ENCODE measurements around the gene ALDH1A2. TPM values are rescaled to one million over a fixed set of nuclear protein-coding genes. Genes with fewer than 3 reads are reported as not detected.
"Not testable (repeated sequence)": the region's sequence is repeated elsewhere in the genome, so short reads cannot be mapped to it uniquely, and the experiment has no call there.

Gene ALDH1A2
- total RNA-seq, 1 donor from 2014 or later, result 34.5 TPM

DNA sequence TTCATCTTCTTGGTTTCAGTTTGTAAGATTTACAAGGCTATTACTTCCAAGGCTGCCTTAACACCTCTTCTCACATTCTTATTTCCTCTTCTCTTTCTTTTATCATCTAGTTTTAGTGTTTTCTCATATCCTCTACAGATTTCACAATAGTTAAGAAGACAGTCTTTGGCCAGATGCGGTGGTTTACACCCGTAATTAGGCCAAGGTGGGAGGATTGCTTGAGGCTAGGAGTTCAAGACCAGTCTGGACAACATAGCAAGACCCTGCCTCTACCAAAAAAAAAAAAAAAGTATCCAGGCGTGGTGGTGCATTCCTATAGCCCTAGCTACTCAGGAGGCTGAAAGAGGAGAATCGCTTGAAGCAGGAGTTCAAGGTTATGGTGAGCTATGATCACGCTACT lies 3.5 kb upstream of the ALDH1A2 start:
- no peak for DNase-seq (ENCODE audit: low read depth in 2 of 2)

DNA sequence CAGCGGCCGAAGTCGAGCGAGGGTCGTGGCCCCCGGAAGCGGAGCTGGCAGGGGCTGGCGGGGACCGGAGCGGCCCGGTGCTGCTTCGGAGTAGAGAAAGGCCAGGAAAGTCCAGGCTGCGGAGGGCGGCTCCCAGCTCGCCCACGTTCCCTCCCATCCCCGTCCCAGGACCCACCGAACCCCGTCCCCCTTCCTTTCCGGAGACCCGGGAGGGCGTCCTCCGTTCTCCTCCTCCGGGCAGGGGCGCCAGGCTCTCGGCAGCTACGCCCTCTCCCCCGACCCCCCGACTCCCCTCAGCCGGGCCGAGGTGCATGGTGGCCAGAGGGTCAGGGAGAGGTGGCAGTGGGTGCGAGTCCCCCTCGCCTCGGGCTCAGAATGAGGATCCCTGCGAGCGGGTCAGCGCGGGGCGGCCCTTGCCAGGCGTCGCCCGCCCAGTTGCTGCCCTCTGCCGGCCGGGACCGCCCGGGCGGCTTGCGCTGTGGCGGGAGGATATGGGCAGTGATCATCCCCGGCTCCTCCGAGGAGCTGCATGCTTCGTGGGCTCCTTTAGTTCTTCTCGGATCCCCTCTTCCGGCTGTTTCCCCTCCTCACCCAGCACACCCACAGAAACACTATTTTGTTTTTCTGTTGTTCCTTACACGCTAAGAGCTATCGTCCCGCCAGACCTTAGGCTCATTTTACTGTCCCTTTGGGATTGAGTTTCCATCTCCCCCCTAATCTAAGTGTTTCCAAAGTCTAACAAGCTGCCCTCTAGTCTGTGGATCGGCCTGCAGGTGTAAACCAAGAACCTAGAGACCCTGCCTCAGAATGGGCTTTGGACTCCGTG lies 744 bp upstream of the ALDH1A2 start:
- DNase-seq (ENCODE audit: low read depth in 2 of 2), result peak; percentile 45 to 69

- DNase-seq (ENCODE audit: low read depth in 2 of 2), result peak; percentile 2 to 41
Observed at GRCh38 chr15:58064980-58065444, 499 bp downstream of the ALDH1A2 start.

GRCh38 chr15:58064082-58064979 lies 1.2 kb downstream of the ALDH1A2 start:
- peak in 1 of 2 donors; percentile 22 for DNase-seq (ENCODE audit: low read depth in 2 of 2)

GRCh38 chr15:58063614-58064013 lies 1.9 kb downstream of the ALDH1A2 start:
- no peak for DNase-seq (ENCODE audit: low read depth in 2 of 2)

GRCh38 chr15:58062983-58063382 lies 2.5 kb downstream of the ALDH1A2 start:
- DNase-seq (ENCODE audit: low read depth in 2 of 2), result no peak

DNA sequence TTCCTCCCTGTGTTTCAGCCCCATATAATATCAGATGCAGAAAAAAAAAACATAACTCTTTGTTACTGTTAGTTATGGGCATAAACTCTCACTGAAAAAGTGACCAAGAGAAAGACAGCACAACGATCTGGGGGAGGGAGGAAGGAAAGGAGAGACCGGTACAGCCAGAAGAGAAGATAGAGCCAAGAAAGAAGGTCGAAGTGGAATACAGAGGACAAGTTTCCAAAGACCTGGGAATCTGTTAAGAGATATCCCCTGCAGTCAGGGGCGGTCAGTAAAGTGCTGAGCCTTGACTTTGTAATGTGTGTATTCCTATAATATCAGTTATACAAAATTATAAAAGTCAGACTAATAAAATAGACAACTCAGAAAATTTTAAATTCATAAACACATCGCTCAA lies 3.3 kb downstream of the ALDH1A2 start:
- no peak for DNase-seq (ENCODE audit: low read depth in 2 of 2)

- no peak for DNase-seq (ENCODE audit: low read depth in 2 of 2)
Observed at GRCh38 chr15:58060575-58060974, 4.9 kb downstream of the ALDH1A2 start.

GRCh38 chr15:58058729-58059128 lies 6.8 kb downstream of the ALDH1A2 start:
- DNase-seq (ENCODE audit: low read depth in 2 of 2), result no peak

GRCh38 chr15:58058073-58058472 lies 7.4 kb downstream of the ALDH1A2 start:
- no peak for DNase-seq (ENCODE audit: low read depth in 2 of 2)

DNA sequence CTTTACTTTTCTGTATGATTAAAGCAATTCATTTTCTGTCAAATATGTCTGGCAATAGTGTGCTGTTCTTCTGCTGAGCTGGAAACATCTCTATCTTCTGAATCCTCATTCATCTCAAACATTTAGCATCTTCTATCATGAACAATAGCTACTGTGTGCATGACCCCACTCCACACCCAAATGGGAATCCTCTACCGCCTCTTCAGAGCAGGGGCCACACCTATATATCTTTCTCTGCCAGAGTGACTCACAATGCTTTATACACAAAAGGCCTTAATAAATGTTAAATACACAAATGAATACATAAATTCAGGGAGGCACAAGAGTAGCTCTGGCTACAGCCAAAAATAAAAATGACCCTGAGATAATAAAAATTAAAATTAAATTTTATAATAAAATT lies 8.0 kb downstream of the ALDH1A2 start:
- no peak for DNase-seq (ENCODE audit: low read depth in 2 of 2)

GRCh38 chr15:58056015-58056414 lies 9.5 kb downstream of the ALDH1A2 start:
- DNase-seq (ENCODE audit: low read depth in 2 of 2), result no peak

DNA sequence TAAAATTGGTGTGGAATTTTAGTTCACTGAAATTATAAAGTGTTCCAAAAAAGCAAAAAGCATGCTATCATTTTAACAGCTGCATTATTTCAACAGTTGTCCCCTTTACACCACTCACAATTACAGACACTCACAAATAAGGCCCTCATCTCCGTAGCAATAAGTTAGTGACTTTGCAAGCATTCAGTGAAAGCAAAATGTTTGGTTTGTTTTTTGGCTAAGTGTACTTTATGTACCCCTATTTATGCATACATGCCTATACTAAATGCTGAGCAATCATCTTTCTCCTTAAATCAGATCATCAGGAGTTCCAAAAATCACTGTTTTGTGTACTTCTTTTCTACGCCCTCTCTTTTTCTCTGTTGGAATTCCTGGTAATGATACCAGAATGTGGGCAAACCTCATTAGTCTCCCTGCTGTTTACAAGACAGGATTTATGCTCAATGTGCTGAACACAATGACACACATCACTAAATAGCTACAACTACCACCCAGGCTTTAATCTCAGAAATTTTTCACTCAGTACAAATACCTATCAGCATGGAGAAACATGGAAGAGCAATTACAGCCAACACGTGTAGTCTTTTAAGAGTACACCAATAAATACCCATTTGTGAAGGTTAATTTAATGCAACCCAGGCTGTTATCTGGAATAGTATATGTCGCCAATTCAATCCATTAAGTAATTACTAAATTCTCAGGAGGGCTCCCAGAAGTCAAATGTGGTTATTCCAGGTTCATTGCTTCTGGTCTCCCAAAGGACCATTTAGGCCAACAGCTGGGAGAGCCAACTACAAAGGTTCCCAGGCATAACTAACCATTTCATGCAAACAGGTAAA lies 12.0 kb downstream of the ALDH1A2 start:
- DNase-seq (ENCODE audit: low read depth in 2 of 2), result no peak

DNA sequence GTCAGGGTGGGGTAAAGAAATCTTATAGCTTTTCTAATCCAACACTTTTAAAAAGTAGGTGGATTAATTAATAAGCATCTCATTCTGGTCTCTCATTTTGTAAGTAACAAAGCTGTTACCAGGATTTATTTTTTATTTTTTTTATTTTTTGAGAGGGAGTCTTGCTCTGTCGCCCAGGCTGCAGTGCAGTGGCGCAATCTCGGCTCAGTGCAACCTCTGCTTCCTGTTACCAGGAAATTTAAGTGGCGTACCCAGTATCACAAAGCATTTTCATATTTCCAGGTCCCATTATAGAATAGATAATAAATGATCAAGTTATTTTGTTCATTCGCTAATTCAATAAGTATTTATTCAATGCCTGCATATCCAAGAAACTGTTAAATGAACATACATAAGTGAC lies 13.2 kb downstream of the ALDH1A2 start:
- DNase-seq (ENCODE audit: low read depth in 2 of 2), result no peak

DNA sequence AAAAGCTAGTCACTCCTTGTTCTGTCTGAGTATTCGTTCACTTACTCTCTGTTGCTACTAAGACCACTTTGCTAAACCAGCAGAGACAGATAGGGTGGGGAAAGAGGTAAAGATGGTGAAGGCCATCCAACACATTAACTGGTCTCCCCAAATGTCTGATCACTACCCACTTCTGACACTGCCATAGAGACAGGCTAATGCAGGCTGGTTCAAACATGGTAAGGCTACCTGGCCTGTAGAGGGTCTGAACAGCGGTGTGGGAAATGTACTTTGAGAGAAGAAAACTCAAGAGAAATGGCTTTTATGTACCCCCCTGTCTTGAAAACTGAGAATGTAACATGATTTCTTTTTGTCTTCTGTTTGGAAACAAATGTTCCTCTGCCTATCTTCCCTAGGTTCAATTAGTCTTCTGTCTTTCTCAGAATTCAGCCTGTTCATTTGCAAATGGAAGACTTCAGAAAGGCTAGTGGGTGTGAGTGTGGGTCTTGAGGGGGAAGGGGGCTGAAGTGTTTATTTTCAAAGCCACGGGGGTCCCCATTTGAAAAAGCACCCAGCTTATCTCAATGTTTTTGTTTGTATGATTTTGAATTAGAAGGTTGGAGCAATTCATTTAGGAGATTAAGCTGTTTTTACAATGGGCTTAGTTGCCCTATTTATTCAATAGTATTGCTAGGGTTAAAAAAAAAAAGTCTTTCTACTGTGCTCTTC lies 15.8 kb downstream of the ALDH1A2 start:
- DNase-seq (ENCODE audit: low read depth in 2 of 2), result no peak

- DNase-seq (ENCODE audit: low read depth in 2 of 2), result no peak
Observed at GRCh38 chr15:58048261-58048660, 17.2 kb downstream of the ALDH1A2 start.

DNA sequence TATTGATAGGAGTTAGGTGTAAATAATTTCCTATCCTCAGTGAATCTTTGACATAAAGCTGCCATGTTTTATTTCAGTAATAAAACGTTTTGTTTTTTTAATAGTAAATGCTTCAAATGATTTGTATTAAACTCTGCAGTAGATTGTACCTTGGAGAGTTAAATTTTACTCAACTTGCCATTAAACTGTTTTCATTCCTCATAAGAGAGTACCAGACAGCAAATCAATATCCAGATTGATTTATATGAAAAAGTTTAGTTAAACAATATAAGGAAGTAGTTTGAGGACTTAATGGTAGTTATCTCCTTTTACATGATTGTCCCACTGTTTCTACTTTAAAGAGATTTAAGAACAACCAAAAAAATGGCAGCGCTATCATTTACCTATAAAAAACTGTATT lies 18.4 kb downstream of the ALDH1A2 start:
- no peak for DNase-seq (ENCODE audit: low read depth in 2 of 2)

DNA sequence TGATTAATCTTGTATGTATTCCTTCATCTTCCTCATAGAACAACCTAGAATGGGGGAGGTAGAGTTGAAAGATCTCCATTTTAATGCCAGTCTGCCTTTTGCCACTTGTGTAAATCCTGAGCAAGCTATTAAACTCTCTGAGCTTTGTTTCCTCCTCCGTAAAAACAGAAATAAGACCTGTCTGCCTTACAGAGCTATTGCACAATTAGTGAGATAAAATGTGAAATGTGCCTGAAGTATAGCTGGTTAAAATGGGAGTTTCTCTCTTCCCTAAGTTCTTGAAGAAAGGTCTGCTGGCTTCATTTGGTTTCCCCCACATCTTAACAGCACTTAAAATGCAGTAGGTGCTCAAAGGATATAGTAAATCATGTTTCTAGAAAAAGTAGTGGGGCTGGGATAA lies 19.0 kb downstream of the ALDH1A2 start:
- DNase-seq (ENCODE audit: low read depth in 2 of 2), result no peak

GRCh38 chr15:58045376-58045775 lies 20.1 kb downstream of the ALDH1A2 start:
- DNase-seq (ENCODE audit: low read depth in 2 of 2), result not testable (repeated sequence)

DNA sequence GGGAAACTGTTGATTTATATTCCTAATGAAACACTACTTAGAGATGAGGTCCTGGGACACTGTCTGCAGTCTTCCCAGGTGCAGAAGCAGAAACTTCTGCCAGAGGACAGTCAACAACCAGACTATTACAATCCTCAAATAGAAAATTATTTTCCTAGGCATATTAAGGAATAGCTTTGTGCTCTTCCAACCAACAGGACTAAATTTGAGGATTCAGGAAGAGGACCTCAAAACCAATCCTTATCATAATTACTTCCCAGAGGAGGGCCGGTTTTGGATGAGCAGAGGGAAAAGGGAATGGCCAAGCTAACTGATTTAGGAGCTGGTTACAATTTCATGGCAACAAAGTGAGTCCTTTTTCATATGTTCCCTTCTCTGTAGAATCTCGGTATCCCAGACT lies 21.0 kb downstream of the ALDH1A2 start:
- DNase-seq (ENCODE audit: low read depth in 2 of 2), result no peak
